Measurements from ENCODE around the gene CFAP69.

DNA sequence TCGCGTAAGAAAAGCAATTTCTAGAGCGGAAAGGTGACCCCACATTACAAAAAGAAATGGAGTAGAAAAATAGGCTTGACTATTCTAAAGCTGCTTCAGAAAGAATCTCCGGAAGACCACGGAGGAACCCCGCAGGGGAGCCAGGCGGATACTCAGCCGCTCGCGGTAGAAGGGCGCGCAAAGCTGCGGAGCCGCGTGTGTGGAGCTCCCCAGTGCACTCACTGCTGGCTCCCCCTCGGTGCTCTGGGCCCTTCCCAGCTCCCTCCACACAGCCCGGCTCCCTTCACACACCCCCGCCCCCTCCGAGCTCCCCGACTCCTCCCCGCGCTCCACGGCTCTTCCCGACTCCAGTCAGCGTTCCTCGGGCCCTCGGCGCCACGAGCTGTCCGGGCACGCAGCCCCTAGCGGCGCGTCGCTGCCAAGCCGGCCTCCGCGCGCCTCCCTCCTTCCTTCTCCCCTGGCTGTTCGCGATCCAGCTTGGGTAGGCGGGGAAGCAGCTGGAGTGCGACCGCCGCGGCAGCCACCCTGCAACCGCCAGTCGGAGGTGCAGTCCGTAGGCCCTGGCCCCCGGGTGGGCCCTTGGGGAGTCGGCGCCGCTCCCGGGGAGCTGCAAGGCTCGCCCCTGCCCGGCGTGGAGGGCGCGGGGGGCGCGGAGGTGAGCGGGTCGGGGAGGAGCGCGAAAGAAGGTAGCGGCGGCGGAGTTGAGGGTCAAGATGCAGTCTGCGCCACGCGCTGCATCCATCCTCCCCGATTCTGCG lies 33.4 kb upstream of the CFAP69 start, which contains the start of gene STEAP2:
- TF ChIP-seq, protein P1, sequence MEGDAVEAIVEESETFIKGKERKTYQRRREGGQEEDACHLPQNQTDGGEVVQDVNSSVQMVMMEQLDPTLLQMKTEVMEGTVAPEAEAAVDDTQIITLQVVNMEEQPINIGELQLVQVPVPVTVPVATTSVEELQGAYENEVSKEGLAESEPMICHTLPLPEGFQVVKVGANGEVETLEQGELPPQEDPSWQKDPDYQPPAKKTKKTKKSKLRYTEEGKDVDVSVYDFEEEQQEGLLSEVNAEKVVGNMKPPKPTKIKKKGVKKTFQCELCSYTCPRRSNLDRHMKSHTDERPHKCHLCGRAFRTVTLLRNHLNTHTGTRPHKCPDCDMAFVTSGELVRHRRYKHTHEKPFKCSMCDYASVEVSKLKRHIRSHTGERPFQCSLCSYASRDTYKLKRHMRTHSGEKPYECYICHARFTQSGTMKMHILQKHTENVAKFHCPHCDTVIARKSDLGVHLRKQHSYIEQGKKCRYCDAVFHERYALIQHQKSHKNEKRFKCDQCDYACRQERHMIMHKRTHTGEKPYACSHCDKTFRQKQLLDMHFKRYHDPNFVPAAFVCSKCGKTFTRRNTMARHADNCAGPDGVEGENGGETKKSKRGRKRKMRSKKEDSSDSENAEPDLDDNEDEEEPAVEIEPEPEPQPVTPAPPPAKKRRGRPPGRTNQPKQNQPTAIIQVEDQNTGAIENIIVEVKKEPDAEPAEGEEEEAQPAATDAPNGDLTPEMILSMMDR (conservative IDR thresholded peaks at IDR 0.05; ENCODE audit: low read depth, low read length) = peak; percentile 82
- TF ChIP-seq EZH2 (IDR thresholded peaks at IDR 0.05; ENCODE audit: borderline replicate concordance, low read depth, low read length, poor library complexity, severe bottlenecking) = no peak
